Measurements from ENCODE around the gene ERC1.
"Not testable (repeated sequence)": the region's sequence is repeated elsewhere in the genome, so short reads cannot be mapped to it uniquely, and the experiment has no call there.

The ERC1 gene

DNA sequence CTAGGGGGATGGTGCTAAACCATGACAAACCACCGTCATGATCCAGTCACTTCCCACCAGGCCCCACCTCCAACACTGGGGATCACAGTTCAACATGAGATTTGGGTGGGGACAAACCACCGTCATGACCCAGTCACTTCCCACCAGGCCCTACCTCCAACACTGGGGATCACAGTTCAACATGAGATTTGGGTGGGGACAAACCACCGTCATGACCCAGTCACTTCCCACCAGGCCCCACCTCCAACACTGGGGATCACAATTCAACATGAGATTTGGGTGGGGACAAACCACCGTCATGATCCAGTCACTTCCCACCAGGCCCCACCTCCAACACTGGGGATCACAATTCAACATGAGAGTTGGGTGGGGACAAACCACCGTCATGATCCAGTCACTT, 207.8 kb downstream of the ERC1 start:
- FAIRE-seq, result not testable (repeated sequence)

DNA sequence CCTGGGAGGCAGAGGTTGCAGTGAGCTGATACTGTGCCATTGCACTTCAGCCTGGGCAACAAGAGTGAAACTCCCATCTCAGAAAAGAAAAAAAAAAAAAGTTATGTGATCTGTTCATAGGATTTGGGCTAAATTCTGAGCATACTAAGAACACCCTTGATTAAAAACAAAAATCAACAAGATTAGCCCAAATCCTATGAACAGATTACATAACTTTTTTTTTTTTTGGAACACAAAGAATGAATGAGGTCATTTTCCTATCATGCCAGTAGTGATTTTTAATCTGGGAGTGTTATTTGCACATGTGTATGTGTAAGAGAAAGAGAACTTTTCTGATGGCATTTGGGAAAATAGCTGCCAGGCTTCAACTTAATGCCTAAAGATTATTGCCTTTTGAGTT, 208.7 kb downstream of the ERC1 start:
- FAIRE-seq, result no peak

DNA sequence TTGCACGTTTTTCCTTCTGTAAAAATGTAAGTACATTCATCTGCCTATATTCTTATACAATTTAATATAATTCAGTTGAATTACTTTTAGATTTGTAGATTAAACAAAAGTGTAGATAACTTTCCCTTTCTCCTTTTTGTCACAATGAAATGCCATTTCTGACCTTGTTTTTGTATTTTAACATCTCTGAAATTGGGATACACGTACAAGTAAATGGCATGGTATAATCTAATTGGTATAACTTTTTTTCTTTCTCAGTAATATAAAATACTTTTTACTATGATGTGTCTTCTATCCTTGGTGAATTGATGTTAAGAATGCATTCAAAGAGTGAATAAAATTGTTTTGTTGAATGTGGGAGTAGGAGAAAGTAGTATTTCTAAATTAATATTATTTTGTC, 210.0 kb downstream of the ERC1 start:
- no peak for FAIRE-seq

DNA sequence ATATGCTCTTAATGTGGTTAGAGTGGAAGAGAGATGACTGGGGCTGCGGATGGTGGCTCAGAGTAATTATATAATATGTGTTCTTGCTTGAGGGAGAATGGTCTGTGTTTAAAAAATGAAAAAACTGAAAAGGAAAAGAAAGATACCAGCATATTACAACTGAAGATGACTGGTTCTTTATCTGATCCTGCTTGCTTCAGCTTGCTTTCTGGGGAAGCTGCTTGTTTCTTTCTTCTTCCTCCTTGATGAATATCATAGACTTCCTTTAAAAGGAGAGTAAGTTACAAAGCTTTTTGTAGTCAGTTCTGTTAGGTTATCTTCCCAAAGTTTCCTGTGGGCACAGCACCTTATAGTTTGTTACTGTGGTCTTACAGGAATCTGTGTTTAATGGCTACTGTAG, 210.9 kb downstream of the ERC1 start:
- no peak for FAIRE-seq

DNA sequence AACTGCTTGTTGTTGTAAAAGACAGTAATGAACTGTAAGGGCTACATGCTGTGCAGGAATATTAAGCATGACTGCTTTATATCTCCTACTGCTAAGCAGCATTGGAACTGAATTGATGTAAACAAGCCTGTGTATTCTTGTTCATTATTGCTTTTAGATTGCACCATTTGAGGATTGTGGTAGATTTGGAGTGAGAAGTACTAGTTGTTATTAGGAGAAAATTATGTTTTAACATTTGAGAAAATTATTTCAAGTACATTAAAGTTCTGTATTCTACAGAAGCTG, 212.7 kb downstream of the ERC1 start:
- FAIRE-seq, result no peak

DNA sequence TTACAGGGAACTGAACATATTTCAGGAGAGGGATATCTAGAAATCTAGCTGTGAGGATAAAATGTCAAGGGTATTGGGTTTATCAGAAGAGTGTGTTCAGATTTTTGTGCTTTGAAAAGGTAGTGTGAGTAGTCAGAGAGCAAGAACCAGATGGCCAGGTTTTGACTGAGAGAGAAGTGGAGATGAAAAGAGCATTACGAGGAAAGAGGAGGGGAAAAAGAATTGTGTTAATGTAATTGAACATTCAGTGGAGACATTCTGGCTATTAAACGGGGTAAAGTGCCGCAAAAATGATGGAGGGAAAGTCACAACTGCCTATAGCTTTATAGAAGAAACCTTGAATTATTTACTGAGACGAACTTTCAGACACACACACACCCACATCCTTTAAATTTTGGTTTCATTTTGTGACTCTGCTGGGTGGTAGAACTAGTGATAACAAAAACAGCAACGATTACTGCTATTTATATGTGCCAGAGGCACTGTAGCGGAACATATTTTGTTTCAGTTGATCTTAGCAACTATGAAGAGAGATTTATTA, 213.6 kb downstream of the ERC1 start:
- FAIRE-seq, result no peak

DNA sequence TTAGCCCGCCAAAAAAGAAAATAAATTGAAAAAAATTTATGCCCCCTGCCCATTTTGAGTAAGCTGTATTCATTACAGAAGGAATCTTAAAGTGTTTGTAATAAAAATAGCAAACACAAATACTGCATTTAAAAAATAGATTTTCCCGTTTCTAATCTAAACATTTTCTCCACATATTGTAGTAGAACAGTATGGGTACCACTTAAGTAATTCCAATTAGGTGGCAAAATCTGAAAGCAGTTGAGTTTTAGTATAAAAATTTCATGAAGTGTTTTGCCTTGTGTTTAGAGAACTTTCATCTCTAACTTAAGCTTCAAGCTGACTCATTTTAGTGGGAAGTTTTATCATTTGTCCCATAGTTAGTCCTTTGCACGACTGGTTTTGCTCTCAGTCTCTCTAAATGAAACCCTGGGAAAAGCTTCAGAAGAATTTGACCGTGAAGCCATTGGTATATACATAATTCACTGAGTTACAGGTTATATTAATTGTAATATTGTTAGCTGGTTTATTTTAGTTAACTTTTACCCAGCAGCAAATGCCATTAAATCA, 214.6 kb downstream of the ERC1 start:
- FAIRE-seq, result no peak

DNA sequence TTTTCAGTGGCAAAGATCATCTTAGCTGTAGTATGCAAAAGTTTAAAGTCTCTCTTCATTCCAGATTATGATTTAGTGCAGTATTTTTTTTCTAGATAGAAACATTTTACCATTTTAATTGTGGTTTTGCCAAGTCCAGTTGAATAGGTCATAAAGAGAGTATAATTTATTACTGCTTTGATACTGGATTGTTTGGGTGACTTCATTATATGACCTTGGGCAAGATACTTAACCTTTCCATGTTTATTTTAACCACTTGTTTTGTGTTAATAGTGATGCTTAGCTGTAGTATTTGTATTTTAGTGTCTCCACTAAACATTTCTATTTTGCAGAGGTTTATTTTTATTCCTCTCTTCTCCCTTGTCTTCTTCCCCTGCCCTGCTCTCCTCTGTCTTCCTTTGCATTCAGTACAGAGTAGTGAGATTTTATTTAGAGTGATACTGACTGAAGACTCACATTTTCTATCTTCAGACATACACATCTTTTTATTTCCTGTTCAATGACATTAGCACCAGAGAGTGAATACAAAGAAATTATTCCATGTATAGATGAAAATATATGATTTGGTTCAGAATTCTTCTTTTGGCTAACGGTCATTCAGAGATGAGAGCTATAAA, 215.2 kb downstream of the ERC1 start:
- FAIRE-seq, result no peak

DNA sequence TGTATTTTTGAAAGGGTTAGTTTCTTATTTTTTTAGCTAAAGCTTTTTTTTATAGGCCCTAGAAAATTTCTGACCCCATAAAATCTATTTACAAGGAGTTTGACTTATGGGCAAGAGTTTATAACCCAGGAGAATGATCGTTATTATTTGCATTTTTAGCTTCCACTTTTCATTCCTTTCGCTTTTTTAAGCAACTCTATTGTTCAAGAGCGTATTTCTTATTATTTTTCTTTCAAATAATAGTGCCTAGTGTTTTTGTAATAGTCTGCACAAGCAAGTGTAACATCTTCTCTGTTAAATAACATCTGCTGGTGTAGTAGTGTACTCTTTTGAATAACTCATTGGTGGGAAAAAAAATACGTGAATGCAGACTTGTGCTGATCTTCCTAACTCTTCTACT, 216.3 kb downstream of the ERC1 start:
- no peak for FAIRE-seq

DNA sequence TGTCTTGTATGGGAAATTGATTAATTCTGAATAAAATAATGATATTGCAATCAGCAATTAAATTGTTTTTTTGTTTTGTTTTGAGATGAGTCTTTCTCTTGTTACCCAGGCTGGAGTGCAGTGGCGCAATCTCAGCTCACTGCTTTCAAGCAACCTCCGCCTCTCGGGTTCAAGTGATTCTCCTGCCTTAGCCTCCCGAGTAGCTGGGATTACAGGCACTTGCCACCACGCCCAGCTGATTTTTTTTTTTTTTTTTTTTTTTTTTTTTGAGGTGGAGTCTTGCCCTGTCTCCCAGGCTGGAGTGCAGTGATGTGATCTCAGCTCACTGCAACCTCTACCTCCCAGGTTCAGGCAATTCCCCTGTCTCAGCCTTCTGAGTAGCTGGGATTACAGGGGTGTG, 217.7 kb downstream of the ERC1 start:
- not testable (repeated sequence) for FAIRE-seq

DNA sequence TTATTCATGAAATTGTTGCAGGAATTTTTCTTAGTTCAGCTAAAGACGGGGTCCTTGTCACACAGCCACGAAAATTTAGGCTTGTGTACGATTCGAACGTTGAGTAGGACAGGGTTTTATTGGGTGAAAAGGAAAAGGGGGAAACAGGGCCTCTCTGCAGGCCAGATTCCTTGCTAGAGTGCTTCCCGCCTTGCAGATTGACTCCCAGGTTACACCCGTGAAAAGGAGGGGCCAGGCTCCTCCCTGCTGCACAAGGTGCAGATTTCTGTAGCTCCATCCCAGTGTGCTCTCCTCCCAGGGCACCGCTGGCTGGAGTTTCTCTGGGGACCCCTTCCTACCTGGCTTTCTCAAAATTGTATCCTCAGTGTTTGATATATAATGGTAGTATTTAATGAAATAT, 221.5 kb downstream of the ERC1 start:
- no peak for FAIRE-seq

DNA sequence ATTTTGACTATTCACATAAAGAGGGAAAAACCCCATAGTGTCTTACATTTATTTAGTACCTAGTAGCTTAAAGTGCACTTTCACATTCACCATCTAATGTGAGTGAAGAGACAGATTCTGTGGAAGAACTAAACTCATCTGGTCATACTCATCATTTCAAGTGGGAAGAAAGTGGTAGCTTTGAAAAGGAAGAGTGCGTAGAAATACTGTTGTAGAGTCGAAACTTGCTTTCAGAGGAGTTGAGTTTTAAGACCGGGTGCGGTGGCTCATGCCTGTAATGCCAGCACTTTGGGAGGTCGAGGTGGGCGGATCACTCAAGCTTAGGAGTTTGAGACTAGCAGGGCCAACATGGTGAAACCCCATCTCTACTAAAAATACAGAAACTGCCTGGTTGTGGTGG, 222.2 kb downstream of the ERC1 start:
- no peak for FAIRE-seq

DNA sequence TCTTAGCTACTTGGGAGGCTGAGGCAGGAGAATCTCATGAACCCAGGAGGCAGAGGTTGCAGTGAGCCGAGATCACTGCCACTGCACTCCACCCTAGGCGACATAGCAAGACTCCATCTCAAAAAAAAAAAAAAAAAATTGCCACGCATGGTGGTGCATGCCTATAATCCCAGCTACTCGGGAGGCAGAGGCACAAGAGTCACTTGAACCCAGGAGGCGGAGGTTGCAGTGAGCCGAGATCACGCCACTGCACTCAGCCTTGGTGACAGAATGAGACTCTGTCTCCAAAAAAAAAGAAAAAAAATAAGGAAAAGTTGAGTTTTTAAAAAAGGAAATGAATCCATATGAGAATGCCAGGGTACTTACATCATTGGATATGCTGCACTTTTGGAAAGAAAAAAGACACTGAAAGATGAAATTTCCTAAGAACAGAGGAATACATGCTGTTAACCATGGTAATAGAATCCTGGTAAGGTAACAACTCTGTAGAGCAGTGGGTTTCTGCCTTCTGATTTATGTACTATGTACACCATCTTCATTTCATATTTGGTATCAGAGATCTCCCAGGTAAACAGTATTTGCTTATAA, 222.7 kb downstream of the ERC1 start:
- no peak for FAIRE-seq

DNA sequence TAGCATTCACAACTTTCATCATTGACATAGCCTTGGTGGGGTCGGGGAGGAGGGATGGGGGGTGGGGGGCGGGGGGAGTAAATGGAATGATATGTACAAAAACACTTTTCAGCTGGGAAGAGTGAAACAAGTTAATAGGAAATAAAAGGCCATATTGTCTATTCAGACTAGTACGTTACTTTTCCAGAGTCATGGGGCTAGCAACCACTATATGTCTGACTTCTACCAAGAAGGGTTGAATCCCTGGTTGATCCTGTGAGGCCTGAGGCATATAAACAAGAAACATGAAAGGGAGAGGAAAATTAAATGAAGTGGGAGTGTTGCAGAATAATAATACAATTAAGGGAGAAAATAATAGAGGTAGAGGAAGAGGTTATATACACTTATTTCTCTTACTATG, 225.5 kb downstream of the ERC1 start:
- no peak for FAIRE-seq

DNA sequence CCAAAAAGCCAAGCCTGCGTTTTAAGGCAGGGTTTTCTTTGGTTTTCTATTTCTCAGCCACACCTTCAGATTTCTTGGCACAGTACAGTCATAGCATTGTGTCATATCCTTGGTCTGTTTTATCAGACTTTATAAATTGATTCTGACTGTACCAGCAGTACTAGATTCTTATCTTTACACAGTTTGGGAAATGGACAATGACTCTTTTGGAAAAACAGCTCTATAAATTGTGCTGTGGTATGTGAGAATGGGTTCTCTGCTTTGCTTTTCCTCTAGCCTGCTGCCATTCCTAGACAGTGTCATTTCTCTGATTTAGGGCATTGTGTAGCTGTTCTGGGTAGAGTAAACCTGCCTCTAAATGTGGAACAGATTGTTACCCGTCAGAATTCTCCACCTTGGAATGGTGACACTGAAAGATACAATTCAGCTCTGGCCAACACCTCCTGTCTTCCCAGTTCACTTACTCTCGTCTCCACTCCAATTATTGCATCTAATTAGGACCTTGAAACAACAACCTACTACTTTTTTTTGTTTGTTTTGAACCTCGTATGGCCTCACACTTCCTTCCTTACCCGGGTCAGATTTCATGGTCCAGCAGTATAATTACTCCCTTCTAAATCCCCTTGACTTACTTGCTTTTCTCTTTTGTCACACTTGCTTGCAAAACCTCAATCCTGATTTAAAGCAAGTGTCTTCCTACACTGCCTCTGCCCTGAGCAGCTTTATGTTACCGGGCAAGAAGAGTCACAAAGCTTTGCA, 226.3 kb downstream of the ERC1 start:
- no peak for FAIRE-seq

DNA sequence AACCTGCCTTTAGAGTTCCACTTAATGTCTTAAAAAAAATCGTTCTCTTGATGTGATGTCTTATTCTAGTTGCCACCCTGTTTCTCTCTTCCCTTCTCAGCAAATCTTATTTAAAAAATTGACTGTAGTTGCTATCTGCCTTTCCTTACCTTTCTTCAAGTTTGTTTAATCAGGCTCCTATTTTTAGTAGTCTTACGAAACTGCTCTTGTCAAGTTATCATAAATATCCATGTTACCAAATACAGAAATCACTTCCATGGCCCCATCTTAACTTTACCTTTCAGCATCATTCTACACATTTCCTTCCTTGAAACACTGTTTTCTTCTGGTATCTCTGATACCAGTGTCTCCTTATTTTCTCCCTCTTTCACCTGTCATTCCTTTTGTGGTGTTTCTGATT, 227.3 kb downstream of the ERC1 start:
- FAIRE-seq, result no peak

DNA sequence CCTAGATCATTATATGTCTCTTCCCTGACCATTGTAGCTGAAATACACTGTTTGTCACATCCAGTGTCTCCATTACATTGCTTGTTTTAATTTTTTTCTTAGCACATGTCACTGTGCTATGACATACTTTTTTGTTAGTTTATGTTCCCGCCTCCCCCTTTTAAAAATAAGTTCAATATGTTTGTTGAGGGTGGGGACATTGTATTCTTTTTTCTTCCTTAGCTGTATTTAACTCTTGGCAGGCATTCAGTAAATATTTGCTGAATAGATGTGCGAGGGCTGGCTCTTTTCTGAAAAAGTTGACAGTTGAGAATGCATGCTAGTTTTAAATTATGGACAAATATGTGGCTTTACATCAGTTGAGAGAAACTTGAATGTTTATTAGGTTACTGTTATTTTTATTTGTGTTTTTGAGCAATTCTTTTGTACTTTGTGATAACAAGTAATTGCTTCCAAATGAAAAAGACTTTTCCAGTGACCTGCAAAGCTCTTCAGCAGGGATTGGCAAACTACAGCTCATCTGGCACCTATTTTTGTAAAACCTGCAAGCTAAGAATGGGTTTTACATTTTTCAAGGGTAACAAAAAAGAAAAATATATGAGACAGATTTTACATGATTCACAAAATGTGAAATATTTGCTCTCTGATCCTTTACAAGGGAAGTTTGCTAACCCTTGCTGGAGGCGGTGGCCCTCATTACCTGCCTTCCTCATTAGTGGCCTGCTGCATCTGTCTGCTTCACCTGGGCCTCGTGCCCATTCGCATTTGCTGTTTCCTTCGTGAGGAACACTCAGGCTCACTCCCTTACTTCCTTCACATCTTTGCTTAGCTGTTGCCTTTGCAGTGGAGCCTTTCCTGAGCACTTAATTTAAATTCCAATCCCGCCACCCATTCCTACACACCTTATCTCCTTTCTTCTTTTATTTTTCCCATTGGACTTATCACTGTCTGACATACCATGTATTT, 229.4 kb downstream of the ERC1 start:
- FAIRE-seq, result no peak

DNA sequence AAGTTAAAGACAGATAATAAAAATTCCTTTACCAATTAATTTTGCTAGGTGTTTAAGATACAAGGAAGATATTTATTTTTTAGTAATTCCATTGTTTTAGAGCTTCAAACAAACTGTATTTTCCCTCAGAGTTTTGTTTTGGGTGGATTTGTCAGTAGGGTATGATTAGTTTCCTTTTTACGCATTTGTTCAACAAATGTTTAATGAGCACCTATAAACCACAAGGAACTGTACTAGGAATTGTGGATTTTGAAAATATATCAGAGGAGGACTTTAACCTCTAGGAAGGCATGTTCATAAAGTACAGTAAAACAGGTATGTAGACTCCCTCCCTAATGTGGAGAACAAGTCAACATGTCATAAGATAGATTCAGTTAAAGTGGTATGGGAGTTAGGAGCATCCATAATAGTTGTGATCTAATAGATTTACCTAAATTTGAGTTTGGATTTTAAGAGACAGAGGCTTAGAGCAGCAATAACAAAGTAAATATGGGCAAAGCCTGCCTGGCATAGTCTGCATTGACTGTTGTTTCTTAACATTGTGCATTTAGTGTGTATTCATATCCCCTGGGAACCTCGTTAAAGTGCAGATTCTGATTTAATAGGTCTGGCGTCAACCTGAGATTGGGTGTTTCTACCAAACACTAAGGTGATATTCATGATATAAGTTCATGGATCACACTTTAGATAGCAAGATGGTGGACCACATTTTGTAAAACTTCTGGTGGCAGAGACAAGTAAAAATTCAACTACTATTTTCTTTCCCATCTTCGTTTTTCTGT, 232.0 kb downstream of the ERC1 start:
- no peak for FAIRE-seq

DNA sequence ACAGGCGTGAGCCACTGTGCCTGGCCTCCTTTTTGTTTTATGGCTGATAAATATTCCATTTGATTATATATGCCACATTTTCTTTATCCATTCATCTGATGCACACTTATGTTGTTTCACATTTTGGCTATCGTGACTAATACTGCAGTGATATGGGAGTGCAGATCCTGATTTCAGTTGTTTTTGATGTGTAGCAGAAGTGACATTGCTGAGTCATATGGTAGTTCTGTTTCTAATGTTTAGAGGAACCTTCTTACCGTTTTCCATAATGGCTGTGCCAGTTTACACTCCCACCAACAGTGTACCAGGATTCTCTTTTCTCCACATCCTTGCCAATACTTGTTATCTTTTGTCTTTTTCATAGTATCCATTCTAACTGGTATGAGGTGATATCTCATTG, 235.9 kb downstream of the ERC1 start:
- no peak for FAIRE-seq

DNA sequence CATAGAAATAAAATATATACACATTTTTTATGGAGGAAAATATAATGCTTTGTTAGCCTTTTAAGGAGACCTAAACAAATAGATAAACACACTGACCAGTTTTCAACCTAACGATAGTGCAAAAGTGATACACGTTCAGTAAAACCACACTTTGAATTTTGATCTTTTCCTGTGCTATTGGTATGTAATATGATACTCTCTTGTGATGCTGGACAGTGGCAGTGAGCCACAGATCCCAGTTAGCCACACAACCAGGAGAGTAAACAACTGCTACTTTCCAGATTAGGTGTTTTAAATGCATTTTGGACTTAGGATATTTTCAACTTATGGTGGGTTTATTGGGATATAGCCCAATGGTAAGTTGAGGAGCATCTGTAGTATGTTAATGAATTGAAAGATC, 243.1 kb downstream of the ERC1 start:
- FAIRE-seq, result no peak

DNA sequence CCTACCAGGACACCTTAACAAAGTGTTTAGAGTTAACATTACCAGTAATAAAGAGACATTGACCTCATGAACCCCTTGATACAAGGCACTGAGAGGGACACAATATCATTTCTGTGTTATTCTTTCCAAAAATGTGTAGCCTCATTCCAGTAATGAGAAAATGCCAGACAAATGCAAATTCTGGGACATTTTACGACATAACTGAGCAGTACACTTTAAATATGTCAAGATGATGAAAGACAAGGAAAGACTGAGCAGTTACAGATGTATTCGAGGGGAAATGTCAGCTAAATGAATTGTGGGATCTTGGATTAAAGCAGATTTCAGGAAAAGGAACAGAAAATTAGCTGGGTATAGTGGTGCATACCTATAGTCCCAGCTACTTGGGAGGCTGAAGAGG, 255.6 kb downstream of the ERC1 start:
- FAIRE-seq, result no peak

DNA sequence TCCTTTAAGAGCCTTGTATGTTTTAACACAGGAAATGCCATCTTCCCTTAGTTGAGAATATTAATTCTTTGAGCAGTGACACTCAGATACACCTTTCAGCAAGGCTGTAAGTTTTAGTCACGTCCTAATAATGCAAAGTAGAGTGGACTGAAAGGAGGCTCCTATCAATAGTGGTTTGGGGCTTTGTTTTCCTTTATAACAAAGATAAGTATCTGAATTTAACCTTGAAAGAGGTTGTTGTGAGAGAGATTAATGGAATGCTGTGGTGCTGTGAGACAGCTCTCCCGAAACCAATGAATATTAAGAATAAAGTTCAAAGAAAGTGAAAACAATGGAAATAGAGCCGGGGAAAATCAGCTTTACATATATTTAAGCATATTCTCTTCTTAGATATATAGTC, 259.6 kb downstream of the ERC1 start:
- FAIRE-seq, result no peak
